GM12864 (cell line): ENCODE measurements around the gene LAPTM5.

Source experiments
- DNase-seq: peaks from one replicate; pipeline ENCODE4 v3.0.0-alpha.2; 2011; ENCODE audit warnings: low read depth
- H3K4me3 ChIP-seq: 2 replicates; pipeline ENCODE4 v1.5.1; 2011; ENCODE audit warnings: mild to moderate bottlenecking, low read depth, low read length, control low read depth
- TF ChIP-seq, protein P1 (sequence below): IDR thresholded peaks from 2 replicates; pipeline ENCODE4 v1.5.1; 2011; ENCODE audit warnings: low read depth, mild to moderate bottlenecking, moderate library complexity, low read length, control low read depth, inconsistent platforms; ENCODE audit errors: missing control alignments

The LAPTM5 gene

DNA sequence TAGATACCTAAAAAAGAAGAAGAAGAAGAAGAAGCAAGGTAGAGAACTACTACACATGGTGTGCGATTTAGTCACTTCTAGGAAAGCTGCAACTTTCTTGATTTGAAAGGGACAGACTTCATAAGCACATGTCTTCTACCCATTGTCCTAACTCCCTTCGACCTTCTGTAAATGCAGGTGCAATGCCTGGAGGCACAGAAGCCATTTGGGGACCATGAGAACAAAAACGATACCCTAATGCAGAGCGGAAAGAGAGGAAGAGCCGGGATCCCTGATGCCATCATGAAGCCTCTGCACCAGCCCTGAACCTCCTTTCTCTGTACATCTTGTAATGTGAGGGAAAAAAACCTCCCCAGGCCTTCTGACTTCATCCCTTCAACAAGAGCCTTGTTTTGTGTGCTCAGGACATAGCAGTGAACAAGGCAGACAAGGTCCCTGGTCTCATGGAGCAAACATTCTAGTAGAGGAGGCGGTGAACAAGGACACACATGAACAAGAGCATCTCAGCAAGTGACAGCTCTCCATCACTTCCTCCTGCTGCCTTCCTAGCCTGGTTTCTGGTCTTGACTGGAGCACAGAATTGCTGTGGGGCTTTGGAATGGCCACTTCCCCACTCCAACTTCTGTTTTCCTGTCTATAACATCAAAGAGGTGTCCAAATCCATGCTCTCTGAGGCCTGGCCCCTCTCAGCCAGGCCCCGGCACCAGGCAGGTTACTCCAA is 5.5 kb upstream of the LAPTM5 start:
- no peak overlapping the region for H3K4me3 ChIP-seq
- no peak for DNase-seq
- TF ChIP-seq, protein P1, sequence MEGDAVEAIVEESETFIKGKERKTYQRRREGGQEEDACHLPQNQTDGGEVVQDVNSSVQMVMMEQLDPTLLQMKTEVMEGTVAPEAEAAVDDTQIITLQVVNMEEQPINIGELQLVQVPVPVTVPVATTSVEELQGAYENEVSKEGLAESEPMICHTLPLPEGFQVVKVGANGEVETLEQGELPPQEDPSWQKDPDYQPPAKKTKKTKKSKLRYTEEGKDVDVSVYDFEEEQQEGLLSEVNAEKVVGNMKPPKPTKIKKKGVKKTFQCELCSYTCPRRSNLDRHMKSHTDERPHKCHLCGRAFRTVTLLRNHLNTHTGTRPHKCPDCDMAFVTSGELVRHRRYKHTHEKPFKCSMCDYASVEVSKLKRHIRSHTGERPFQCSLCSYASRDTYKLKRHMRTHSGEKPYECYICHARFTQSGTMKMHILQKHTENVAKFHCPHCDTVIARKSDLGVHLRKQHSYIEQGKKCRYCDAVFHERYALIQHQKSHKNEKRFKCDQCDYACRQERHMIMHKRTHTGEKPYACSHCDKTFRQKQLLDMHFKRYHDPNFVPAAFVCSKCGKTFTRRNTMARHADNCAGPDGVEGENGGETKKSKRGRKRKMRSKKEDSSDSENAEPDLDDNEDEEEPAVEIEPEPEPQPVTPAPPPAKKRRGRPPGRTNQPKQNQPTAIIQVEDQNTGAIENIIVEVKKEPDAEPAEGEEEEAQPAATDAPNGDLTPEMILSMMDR: no peak

DNA sequence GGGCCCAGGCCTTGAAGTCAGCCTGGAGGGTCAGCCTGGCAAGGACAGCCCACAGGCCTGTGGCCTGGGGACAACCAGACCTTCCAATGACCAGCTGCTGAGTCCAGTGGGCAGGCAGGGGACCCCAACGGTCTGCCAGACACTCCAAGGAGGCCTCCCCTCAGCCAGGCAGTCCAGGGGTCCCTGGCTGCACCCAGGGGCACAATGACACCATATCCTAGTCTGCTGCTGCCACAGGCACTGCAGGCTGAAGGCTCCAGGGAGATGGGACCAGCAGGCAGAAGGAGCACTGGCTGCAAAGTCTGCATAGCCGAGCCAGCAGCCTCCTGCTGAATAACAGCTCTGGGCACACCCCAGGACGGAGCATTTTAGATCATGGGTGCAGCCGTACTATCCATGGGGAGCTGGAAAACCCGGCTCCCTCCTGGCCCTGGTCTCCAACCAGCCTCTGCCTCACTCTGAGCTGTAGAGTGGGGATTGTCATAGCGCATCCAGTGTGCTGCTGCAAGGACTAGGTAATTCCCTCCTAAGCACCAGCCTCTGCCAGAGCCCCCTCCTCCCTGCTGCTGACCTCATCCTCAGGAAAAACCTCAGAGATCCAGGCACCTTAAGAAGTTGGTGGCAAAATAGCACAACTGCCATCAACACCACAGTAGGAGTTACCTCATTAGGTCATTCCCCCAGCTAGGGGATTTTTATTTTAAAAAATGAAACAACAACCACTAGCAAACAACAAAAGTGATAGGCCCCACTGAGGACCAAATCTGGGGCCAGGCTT is 4.8 kb upstream of the LAPTM5 start:
- DNase-seq: no peak
- H3K4me3 ChIP-seq: no peak overlapping the region; the same call in 1 of the 2 replicates
- TF ChIP-seq, protein P1: no peak

DNA sequence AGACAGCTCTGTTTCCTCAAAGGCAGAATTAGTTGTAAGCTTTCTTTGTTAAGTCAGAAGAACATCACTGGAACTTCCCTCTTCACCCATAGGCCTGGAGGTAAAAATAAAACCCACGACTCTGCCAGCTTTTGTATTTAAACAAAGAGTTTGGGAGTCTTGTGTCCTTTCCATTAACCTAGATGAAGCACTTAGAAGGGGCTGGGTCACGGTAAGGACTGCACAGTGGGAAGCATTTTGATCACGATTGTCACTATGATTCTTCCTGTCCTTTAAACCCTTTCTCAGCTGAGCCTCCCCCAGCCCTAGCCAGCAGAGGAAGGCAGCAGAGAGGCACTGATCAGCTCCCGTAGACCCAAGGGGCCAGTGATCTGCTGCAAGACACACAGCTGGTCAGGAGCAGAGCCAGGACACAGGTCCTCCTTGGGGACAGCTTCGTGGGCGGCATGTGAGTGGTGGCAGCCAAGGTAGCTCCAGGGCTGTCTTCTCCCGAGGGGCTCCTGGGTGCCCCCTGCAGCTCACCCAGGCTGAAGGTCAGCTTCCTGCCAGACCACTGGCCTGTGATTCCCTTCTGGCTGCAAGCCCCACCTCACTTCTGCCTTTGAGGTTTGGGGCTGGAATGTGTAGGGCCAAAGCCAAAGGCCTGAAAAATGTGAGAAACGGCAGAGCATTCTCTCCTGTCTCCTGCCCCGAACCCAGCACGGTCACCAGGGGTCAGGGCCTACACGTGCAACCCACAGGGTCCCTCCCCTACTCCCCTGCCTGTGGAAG is 4.0 kb upstream of the LAPTM5 start:
- H3K4me3 ChIP-seq: peak overlapping the region; percentile 5; the same call in 1 of the 2 replicates
- TF ChIP-seq, protein P1: peak; percentile 14
- no peak for DNase-seq

DNA sequence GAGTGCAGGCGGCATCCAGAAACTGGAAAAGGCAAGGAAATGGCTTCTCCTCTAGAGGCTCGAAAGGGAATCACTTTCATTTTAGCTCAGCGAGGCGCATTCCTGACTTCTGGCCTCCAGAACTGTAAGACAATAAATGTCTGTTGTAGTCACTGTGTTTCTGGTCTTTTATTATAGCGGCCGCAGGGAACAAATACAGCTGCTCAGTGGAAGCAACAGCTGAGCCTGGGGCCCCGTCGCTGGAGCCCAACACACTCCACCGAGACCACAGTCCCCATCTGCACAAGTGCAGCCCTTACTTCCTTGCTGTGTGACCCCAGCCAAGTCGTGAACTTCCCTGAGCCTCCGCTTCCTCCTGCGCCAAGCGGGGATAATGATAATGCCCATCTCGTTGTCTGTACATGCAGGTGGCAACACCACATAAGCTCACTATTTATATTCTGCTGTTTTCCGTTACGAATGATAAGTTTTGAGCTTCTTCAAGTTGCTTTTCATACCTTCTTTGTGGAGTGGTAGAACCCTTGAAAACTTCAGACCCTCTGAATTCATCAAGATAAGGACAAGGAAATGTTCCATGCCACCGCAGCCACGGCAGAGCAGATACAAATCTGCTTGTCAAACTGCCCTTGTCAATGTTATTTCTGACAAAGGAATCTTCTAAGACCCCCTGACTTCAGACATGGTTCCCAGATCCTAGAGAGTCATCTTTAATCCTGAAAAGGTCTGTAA is 3.2 kb upstream of the LAPTM5 start:
- H3K4me3 ChIP-seq: peak overlapping the region; percentile 27
- TF ChIP-seq, protein P1: no peak
- DNase-seq: no peak

DNA sequence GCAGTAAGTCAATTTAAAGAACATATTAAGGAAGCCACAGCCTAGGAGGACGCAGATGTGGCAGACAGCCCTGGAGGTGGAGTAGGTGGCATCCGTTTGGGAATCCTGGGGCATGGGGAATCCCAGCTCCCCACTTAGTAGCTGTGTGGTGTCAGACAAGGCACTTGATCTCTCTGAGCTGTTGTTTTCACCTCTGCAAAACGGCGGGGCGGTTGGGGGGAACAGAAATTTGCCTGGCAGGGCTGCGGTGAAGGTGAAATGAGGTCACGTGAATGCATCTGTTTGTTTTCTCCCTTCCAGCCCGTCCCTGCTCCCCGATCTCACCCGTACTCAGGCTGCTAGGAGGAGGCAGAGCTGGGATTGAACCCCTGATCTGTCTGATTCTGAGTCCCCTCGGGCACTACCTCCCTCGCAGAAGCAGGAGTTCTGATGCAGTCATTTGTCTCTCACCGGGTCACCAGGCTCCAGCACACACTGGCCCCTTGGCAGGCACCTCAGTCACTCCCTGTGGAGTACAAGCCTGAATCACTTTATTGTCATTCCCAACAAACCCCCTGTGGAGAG is 2.2 kb upstream of the LAPTM5 start:
- DNase-seq: no peak
- H3K4me3 ChIP-seq: peak overlapping the region; percentile 27
- TF ChIP-seq, protein P1: no peak

DNA sequence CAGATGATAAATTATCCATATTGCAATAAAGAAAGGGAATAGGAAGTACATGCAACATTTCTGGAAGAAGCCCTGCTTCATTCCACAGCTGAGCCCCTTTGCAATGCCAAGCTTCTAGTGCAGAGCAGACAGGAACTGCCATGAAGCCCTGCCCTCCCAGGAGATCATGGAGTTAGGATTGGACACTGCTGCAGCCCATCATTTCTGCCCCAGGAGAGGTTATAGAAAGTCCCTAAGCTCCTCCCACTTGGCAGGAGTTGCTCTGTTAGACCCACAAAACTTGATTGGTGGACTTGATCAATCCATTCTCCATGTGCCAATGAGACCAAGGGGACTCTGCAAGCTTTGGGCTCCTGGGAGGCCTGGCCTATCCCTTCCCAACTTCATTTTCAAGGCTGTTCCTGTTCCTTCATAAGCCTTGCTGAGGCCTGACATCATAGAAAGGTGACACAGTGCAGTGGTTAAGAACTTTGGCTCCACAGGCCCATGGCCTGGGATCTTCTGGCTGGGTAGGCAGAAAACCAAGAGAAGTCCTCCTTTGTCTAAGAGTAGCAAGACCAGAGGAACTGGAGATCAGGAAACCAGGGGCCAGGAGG is 1.3 kb upstream of the LAPTM5 start:
- TF ChIP-seq, protein P1: no peak
- H3K4me3 ChIP-seq: peak overlapping the region; percentile 92; the same call in 1 of the 2 replicates
- peak; percentile 78 for DNase-seq
